Left lobe of liver (tissue), 2 donors: ENCODE data around the gene PSRC1. TPM values are rescaled to one million over a fixed set of nuclear protein-coding genes. Genes with fewer than 3 reads are reported as not detected.

Experiments
- ATAC-seq: fragments of 200-7000 bp; cut with Tn5 transposase; one replicate; pipeline ENCODE4 v1.9.1; 2020; ENCODE audit warnings: mild to moderate bottlenecking, moderate library complexity
- DNase-seq: peaks from one replicate; pipeline ENCODE4 v3.0.0-alpha.2; 2020; ENCODE audit warnings: low spot score
- total RNA-seq: library from RNA; stranded (reverse); gene quantifications from one replicate; pipeline ENCODE4 v1.2.1, GENCODE V29; 2021
- donor health status: DM: no; HTN: no; CAD: no; lungs with moderate emphysema.
- donor health status: DM: no; HTN: yes; CAD: no.

The PSRC1 gene
- total RNA-seq, 1 donor from 2014 or later = 0.63 TPM

DNA sequence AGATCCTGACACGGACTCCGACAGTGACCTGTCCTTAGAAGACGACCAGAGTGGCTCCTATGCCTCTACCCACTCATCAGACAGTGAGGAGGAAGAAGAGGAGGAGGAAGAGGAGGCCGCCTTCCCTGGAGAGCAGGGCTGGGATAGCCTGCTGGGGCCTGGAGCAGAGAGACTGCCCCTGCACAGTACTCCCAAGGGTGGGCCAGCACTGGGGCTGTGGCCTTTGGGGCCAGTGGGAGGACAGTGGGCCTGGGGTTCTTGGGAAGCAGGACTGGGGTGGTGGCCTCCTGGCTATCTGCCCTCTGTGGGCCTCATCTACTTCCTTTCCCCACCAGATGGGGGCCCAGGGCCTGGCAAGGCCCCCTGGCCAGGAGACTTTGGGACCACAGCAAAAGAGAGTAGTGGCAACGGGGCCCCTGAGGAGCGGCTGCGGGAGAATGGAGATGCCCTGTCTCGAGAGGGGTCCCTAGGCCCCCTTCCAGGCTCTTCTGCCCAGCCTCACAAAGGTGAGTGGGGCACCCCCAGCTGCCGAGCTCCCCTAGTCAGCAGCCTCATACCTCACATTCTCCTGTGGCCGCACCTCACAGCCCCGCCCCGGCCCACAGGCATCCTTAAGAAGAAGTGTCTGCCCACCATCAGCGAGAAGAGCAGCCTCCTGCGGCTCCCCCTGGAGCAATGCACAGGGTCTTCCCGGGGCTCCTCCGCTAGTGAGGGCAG, 10.0 kb downstream of the PSRC1 start:
- ATAC-seq (no peak), DNase-seq (no peak)

DNA sequence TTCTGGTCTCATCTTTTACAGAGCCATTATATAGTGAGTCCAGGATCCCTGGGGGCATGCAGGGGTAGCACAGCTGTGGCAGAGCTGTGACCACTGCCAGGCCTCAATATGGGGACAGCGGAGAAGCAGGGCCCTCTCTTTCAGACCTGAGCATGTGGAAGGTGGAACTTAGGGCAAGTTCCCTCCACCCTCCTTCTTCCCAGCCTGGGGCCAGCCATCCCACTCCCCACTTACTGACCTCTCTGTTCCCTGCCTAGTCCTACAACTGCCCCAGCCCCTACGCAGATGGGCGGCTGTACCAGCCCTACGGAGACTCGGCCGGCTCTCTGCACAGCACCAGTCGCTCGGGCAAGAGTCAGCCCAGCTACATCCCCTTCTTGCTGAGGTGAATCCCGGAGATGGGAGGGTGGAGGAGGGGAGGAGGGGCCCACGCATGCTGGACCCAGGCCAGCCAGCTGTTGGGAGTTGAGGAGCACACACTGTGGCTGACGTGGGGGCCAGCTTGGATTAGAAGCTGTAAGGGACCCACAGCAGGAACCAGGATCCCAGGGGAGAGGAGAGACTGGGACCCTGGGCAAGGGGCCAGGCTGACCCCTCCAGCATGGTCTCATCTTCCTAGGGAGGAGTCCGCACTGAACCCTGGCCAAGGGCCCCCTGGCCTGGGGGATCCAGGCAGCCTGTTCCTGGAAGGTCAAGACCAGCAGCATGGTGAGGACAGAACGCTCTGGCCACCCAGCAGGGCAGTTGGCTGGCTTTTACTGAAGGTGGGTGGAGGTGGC, 10.7 kb downstream of the PSRC1 start:
- ATAC-seq (no peak), DNase-seq (no peak)

GRCh38 chr1:109271458-109271857, 11.5 kb downstream of the PSRC1 start:
- ATAC-seq (no peak), DNase-seq (no peak)

DNA sequence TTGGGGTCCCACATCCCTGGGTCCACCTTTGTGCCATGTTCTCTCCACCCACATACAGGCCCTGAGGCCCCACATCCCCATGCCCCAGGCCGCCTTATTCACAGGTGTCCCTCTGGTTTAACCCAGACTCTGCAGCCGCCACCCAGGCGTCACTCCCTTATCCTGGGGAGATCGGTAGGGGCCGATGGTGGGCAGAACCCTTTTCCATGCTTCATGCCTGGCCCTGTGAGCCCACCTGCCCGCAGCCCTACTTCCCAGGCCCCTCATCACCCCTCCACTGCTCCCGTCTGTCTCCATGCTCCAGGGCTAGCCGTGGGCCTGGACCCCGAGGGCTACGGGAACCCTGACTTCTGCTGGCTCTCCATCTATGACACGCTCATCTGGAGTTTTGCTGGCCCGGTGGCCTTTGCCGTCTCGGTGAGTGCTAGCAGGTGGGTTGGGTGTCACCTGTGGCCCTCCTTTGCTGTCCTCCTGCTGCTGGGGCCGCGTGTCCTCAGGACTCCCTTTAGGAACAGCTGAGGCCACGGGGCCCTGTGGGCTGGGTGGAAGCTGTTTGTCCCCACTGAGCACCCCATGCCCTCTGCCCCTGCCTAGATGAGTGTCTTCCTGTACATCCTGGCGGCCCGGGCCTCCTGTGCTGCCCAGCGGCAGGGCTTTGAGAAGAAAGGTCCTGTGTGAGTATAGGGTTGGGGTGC, 12.2 kb downstream of the PSRC1 start:
- ATAC-seq (no peak), DNase-seq (no peak)

DNA sequence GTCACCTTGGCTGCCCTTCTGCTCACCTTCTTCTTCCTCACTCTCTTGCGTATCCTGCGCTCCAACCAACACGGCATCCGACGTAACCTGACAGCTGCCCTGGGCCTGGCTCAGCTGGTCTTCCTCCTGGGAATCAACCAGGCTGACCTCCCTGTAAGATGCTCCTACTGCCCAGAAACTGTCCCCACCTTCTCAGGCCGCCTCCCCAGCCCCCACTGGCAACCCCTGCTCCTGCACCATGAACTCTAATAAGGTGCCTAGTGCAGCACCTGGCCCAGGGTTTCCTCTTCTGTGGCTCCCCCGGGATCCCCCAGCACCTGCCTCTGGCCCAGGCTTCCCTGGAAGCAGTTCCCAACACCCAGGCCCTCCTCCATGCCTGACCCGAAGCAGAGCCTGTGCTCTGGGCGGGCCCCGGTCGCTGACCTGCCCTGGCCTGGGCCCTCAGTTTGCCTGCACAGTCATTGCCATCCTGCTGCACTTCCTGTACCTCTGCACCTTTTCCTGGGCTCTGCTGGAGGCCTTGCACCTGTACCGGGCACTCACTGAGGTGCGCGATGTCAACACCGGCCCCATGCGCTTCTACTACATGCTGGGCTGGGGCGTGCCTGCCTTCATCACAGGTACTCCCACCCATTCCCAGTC, 12.8 kb downstream of the PSRC1 start:
- peak; percentile 43 for ATAC-seq
- DNase-seq = no peak

GRCh38 chr1:109269212-109269980, 13.5 kb downstream of the PSRC1 start:
- no peak for ATAC-seq
- no peak for DNase-seq

DNA sequence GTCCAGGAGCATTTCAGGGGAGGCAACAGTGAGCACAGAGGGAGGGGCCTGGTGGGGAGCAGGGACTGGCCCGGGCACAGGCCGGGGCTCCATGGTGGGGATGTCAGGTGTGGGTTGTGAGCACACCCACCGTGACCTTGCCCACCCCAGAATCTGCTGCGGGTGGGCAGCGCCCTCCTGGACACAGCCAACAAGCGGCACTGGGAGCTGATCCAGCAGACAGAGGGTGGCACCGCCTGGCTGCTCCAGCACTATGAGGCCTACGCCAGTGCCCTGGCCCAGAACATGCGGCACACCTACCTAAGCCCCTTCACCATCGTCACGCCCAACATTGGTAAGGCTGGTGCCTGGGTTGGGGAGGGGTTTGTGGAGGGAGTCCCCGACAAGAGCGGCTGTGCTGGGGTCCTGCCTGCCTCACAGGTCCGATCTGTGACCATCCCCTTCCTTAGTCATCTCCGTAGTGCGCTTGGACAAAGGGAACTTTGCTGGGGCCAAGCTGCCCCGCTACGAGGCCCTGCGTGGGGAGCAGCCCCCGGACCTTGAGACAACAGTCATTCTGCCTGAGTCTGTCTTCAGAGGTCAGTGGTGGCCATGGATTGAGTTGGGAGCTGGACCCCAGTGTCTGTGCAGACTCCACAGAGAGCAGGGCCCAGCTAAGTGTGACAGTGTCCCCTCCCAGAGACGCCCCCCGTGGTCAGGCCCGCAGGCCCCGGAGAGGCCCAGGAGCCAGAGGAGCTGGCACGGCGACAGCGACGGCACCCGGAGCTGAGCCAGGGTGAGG, 14.3 kb downstream of the PSRC1 start:
- DNase-seq (no peak), ATAC-seq (no peak)

- ATAC-seq (no peak), DNase-seq (no peak)
Observed at GRCh38 chr1:109267743-109268300, 15.1 kb downstream of the PSRC1 start.

GRCh38 chr1:109266965-109267364, 16.0 kb downstream of the PSRC1 start:
- ATAC-seq (no peak), DNase-seq (no peak)

DNA sequence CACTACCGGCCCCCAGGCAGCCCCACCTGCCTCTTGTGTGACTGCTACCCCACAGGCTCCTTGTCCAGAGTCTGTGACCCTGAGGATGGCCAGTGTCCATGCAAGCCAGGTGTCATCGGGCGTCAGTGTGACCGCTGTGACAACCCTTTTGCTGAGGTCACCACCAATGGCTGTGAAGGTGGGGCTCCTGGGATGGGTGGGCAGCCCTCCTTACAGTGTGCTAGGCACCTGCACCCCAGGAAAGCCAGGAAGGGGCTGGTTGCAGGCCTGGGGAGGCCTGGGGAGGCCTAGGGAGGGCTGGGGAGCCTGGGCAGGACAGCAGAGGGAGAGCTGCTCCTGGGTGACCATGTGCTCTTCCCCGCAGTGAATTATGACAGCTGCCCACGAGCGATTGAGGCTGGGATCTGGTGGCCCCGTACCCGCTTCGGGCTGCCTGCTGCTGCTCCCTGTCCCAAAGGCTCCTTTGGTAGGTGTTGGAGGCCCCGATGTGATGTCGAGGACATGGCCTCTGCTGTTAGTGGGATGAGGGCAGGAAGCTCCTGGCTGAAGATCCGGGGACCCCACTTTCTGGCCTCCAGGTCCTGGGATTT, 17.1 kb downstream of the PSRC1 start:
- DNase-seq (no peak), ATAC-seq (no peak)

DNA sequence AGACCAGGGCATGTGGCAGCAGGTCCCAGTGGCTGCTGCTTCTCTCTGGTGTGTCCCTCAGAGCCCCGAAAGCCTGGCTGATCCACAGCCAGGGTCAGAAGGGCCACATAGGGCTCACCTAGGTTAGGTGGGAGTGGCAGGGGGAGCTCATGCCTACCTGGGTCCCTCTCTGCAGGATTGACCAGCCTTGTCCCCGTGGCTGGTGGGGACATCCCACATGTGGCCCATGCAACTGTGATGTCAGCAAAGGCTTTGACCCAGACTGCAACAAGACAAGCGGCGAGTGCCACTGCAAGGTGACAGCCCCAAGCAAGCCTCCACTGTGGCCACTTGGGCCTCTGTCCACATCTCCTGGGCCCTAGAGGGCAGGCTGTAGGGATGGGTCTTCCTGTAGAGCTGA, 17.9 kb downstream of the PSRC1 start:
- no peak for DNase-seq
- no peak for ATAC-seq

- no peak for ATAC-seq
- DNase-seq = no peak
Observed at GRCh38 chr1:109264379-109264755, 18.6 kb downstream of the PSRC1 start.

GRCh38 chr1:109263597-109264378, 19.2 kb downstream of the PSRC1 start:
- DNase-seq = peak; percentile 93

DNA sequence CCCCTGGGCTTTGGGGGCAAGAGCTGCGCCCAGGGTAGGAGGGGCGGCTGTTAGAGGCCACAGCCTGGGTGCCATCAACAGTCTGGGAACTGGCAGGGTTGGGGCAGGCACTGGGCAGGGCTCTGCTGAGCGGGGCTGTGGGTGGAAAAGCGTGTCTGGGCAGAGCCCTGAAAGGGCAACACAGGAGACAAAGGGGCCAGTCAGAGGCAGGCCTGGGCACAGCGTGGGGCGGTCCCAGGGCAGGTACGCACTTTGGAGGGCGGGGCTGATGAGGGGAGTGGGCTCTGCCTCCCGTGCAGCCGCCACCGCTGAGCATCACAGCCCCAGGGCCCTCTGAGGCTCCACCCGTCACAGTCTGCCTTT, 19.7 kb downstream of the PSRC1 start:
- DNase-seq = no peak
- ATAC-seq = no peak

More at GRCh38 chr1:109263597-109264378, 19.2 kb downstream of the PSRC1 start:
- ATAC-seq = peak; percentile 99

GRCh38 chr1:109262231-109263055, 20.5 kb downstream of the PSRC1 start:
- no peak for DNase-seq
- ATAC-seq = no peak

- DNase-seq = no peak
- no peak for ATAC-seq
Observed at GRCh38 chr1:109261578-109261977, 21.4 kb downstream of the PSRC1 start.

DNA sequence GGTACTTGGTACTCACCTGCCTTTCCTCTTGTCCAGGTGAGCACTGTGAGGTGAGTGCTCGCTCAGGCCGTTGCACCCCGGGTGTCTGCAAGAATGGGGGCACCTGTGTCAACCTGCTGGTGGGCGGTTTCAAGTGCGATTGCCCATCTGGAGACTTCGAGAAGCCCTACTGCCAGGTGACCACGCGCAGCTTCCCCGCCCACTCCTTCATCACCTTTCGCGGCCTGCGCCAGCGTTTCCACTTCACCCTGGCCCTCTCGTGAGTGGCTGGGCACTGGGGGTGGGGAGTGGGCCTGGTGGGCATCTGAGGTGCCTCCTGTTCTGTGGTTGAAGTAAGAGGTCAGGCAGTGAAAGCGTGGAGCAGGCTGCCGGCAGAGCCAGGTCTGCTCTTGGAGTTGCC, 21.9 kb downstream of the PSRC1 start:
- no peak for DNase-seq
- no peak for ATAC-seq
